SH-SY5Y (cell line): Measurements from ENCODE around the gene ETS1.

Experiments
- GATA2 ChIP-seq: IDR thresholded peaks from 2 replicates; pipeline ENCODE4 v1.6.1; 2011; ENCODE audit warnings: mild to moderate bottlenecking, low read depth, low read length
- GATA3 ChIP-seq: IDR thresholded peaks from 2 replicates; pipeline ENCODE4 v1.6.1; 2011; ENCODE audit warnings: low read depth, mild to moderate bottlenecking, low read length, moderate library complexity

DNA sequence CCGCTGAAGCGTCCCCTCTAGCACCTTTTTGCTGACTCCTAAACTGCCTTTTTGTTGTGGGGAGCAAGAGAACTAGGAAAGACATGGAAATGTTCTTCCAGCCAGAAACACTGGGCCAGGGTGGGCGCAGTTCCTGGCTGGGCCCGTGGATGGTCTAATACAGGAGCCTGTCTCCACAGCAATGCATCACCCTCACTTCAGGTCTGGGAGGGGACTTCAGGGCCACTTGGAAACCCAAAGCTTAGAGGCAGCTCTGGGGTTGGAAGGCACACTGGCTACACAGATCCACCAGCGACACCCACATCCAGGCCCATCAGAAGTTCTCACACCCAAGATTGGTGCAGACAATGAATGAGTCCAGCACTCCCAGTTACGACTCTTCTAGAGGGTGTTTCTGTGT is 120.3 kb downstream of the ETS1 start:
- TF ChIP-seq GATA2 (no peak), GATA3 (no peak)
